ENCODE results near the gene FRMD7. TPM values are rescaled to one million over a fixed set of nuclear protein-coding genes. Genes with fewer than 3 reads are reported as not detected.
A peak's percentile ranks its signal among the peaks of the same experiment; 100 is the strongest.
"Not testable (repeated sequence)": the region's sequence is repeated elsewhere in the genome, so short reads cannot be mapped to it uniquely, and the experiment has no call there.

FRMD7 gene
- total RNA-seq, 1 donor from 2014 or later: 0.48 TPM

DNA sequence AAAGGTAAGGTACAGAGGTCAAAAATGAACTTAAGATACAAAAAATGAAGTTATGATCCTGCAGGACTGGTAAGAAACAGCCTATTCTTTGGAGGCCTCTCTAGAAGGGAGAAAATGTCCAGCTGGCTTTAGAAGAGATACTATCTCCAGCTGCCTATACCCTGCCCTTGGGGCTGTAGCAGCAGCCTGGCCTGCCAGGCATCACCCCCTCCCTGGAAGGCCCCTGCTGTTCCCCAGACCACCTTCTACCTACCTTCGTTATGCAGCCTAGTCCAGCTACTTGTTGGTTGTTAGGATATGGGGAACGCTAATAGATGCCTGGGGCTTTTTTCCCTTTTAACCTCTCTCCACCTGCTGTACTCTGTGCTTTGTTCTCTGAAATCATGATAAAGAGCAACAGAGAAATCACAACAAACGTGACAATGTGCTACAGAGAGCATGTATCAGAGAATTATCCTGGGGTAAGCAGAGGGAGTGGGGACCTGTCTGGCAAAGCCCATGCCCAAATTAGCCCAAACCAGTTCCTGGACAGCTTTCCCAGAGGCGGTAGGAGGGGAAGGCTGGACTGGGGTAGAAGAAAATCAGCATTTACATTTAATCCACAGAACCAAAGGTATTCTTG is 34.5 kb downstream of the FRMD7 start:
- peak; percentile 5 for DNase-seq (ENCODE audit: low spot score)

DNA sequence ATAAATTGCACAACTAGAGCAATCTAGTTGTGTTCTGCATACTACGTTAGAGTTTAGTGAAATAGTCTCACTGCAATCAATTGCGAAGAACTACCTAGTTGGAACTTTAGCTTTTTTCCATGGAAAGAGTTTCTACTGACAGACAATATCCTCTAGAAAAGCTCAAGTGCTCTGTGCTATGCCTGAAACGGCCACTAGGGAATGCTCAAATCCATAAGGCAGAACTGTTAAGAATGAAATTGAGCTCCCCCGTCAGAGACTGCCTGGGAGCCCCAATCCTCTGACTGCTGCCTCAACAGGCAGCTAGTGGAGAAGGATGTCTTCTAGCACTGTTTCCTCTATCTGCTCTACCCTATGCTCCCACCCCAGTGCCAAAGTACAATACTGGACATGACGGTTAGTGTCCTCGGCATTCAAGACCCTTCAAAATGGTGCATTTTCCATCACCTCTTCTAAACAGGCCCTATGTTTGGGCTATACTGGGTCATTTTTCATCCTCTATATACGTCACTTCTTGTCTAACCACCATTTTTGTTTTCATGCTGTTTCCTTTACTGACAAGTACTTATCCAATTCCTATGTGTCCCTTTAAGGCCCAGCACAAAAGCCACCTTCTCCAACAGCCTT is 35.3 kb downstream of the FRMD7 start:
- peak; percentile 62 for DNase-seq (ENCODE audit: low spot score)

DNA sequence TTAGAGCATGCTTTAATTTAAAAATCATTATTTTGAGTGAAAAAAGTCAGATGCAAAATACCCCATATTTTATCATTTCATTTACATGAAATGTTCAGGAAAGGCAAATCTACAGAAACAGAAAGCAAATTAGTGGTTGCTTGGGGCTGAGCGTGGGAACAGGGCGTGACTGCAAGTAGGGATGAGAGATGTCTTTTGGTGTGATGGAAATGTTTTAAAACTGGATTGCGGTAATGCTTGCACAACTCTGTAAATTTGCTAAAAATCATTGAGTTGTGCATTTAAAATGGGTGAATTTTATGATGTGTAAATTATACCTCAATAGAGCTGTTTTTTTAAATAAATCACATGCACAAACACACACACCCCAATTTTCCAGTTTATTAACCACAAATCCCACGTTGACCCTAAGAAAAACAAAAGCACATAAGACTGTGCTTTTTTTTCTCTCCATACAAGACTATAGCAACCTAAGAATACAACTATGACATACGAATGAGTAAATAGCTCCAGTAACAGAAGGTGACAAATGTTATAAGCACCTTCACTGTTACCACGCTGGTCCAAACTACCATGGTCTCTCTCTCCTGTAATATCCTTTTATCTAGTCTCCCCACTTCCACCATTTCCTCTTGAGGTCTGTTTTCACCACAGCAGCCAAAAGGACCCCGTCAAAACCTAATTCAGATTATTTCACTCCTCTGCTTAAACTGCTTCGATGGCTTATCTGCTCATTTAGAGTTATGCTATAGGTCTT is 37.2 kb downstream of the FRMD7 start:
- DNase-seq (ENCODE audit: low spot score): no peak

DNA sequence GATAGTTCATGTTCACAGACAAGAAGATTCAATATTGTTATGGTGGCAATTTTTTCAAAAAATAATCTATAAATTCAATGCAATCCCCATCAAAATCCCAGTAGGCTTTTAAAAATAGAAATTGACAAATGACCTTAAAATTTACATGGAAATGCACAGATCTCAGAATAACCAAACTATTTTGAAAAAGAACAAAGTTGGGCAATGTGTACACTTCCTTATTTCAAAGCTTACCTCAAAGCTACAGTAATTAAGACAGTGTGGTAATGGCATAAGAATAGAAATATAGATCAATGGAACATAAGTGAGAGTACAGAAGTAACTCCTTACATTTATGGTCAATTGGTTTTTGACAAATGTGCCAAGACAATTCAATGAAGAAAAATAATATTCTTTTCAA is 39.0 kb downstream of the FRMD7 start:
- no peak for DNase-seq (ENCODE audit: low spot score)

DNA sequence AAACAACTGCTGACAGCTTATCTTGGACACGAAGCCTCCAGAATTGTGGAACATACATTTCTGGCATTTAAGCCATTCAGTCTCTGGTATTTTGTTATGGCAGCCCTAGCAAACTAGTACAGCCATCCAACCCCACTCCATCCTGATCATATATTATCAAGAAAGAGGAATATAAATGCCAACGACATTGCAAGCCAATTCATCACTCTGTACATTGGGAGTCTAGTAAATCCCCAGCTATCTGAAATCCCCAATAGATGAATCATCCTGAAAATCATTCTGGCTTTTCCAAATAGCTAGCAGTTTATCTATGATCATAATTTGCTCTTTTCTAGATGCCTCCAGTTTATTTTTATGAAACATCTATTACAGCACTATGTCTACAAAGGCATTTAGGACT is 41.1 kb downstream of the FRMD7 start:
- peak; percentile 31 for DNase-seq (ENCODE audit: low spot score)

DNA sequence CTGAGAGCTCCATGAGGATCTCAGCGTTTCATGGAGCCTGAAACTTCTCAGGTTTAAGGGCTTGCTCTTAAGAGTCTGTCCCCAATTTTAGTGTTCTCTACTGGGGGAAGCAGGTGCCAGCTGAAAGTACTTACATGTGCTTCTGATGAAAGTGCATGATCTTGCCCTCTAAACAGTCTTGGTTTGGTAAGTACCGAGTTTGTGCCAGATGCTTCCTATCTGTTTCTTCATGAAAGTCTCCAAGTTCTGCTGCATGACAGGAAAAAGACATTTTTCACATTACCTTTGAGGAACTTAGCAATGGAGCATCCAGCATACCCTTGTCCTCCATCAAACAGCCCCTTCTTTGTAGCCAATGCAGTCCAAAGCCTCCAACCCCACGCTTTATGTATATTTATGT is 42.0 kb downstream of the FRMD7 start:
- DNase-seq (ENCODE audit: low spot score): no peak

DNA sequence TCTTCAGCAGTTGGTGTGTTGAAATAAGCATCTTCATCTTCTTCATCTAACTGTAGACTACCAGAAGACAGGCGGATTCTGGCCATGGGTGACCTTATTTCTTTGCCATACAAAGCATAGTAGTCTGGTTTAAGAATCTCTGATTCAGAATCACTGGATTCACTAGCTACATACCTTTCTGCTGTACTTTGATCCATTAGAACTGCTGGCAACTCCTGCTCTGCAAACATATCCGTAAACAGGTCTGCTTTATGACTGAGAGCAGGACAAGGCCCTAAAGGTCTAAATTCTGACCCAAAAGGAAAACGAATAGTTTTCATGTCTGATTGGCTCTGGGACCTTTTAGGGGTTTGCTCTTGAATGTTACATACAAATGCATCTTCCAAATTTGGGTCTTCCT is 49.9 kb downstream of the FRMD7 start:
- DNase-seq (ENCODE audit: low spot score): no peak

DNA sequence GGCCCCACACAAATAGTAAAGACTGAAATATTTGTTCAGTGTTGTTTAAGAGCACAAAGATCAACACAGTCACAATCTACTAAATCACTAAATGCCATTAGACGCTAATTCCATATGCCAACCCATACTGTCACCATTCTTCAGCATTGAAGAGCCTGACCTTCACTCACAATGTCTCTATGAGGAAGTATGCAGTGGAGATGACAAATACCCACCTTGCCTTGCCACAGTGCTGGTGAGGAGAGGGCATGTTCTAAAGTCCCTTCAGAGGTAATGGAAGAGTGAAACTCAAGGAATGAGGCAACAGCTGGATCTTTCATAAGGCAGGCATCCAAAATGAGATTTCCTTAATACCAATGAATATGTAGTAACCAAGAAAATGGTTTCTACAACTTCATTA is 50.4 kb downstream of the FRMD7 start:
- DNase-seq (ENCODE audit: low spot score): no peak

DNA sequence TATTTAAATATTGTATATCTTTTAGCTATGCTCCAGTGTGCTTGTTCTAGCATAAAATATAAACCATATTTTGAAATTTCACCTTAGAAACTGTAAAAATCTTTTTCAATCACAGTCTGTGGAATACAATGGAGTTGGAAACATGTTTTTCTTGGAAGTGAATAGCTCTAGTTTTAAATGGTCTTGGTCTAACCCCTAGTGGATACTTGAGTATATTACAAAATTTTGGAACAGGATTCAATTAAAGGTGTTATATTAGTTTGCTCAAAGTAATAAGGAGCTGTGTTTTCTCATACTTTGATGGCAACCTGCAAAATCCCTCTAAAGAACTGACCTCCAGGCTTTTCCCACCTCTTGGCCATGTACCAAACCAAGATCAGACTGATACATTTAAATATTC is 56.6 kb downstream of the FRMD7 start:
- DNase-seq (ENCODE audit: low spot score): peak; percentile 8

DNA sequence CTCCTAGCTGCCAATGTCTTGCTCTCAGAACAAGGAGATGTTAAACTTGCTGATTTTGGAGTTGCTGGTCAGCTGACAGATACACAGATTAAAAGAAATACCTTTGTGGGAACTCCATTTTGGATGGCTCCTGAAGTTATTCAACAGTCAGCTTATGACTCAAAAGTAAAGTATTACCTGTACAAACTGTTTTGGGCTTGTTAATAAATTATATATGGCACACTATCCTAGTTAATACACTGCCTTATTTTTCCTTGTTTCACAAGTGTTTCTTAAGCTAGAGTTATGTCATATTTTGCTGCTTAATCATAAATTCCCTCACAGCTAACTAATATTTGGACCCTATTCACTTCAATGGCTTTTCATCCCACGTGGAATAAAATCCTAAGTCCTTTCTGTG is 59.4 kb downstream of the FRMD7 start:
- no peak for DNase-seq (ENCODE audit: low spot score)

DNA sequence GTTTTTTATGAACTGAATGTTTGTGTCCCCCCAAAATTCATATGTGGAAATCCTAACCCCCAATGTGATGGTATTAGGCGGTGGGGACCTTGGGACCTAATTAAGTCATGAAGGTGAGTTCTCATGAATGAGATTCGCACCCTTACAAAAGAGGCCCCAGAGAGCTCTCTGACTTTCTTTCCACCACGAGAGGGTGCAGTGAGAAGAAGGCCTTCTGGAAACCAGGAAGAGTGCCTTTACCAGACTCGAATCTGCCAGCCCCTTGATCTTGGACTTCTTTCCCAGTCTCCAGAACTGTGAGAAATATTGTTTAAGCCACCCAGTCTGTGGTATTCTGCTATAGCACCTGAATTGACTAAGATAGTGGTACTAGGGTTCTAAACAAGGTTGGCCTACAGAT is 64.0 kb downstream of the FRMD7 start:
- no peak for DNase-seq (ENCODE audit: low spot score)

DNA sequence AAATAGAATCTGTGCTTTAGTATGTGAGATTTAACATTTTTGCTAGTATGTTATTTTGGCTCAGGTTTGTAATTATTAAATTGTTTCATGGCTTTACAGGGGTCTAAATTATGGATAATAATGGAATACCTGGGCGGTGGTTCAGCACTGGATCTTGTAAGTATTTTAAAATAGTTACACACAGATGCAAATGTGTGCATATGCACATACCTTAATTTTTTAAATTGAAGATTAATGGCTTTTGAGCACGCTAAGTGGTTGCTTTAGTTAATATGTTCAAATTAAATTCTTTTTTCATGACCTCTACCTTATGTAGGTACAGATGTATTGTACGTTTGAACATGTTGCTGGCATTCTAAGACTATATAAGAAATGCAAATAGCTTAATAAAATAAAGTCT is 64.5 kb downstream of the FRMD7 start:
- DNase-seq (ENCODE audit: low spot score): no peak

DNA sequence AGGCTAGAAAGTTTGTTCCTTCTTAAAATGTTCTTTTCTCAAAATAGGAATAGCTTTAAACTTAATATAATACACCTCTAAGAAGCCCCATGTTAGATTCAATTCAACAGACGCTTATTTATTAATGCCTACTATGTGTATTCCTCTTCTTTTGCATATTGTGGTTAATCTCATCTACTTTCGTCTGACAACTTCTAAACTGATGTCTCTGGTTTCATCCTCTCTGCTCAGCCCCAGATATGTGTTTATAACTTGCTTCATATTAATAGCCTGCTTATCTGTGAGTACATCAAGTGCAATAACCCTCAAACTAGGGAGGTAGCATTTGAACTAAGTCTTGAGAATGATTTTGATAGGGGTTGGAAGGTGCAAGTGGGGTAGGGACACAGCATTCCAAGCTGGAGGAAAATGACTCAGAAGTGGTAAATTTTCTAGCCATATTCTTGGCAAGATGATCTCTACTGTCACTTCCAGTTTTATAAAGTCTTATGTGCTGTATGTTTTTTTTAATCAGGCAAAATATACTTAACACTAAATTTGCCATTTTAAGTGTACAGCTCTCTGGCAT is 67.8 kb downstream of the FRMD7 start:
- DNase-seq (ENCODE audit: low spot score): no peak

DNA sequence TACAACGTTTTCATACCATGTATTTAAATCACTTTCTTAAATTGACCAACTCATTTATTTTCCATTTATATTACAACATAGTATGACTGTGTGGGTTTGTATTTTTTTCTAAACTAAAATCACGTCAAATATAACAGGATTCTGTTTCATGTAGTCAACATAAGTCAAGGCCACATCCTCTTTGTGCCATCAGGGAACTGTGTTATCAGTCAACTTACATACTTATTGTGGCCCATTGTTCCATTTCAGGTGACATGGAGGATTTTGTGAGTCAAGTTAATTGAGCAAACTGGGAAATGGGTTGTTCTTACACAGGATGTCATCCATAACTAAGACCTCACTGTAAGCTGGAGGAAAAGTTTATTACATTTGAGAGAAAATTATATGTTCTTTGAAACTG is 68.8 kb downstream of the FRMD7 start:
- no peak for DNase-seq (ENCODE audit: low spot score)

DNA sequence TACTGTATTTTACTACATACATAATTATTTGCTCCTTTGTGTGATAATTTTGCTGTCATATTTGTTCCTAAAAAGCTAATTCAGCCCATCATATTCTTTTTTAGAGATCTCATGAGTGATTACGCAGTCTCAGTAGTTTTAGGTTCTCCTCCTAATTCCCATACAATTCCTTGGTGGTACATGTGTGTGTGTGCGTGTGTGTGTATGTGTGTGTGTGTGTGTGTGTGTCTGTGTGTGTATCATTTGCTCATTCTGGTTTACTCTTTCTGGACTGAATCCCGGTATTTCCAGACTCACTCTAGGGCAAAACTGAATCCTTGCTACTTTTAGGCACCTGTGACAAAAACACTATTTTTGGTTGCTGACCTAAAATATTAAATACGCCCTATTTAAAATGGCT is 69.8 kb downstream of the FRMD7 start:
- DNase-seq (ENCODE audit: low spot score): no peak

DNA sequence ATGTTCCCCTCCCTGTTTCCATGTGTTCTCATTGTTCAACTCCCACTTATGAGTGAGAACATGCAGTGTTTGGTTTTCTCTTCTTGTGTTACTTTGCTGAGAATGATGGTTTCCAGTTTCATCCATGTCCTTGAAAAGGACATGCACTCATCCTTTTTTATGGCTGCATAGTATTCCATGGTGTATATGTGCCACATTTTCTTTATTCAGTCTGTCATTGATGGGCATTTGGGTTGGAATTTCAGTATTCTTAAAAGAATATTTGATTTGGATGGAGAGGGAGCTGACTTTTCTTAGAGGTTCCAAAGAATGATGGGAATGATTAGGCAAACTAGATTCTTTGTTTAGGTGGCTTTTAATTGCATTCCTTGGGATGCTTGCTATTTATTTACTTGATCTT is 76.0 kb downstream of the FRMD7 start:
- DNase-seq (ENCODE audit: low spot score): not testable (repeated sequence)

DNA sequence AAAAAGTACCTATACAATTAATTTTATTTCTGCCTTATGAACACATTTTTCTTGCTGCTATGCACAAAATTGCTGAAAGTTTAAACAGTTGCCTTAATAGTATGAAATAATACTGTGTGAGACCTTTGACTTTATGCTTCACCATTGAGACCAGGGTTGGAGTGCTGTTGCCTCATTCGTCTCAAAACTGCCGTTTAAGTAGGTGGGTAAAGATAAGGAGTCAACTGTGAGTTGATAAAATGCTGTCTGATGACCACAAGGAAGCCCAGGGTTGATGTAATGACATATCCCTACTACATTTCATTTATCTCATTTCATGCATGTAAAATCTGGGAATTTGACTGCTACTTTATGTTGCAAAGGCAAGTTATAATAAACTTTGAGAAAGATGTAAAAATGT is 81.3 kb downstream of the FRMD7 start:
- no peak for DNase-seq (ENCODE audit: low spot score)

DNA sequence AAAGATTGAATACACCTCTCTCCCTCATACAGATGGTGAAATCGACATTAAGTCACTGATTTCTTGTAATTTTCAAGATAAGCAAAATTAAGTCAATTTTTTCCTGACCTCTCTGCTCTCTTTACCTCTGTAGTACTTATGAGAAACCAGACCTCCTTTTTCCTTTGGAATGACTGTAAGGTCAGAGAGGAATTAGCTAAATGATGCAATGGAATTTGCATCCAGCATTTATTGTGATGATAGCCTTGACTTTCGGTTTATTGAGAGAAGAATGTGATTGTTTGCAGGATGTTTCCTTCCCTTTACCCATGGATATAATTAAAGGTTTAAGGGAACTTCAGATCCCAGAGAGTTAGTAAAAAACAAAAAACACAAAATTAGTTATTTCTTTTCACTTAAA is 82.4 kb downstream of the FRMD7 start:
- DNase-seq (ENCODE audit: low spot score): no peak

DNA sequence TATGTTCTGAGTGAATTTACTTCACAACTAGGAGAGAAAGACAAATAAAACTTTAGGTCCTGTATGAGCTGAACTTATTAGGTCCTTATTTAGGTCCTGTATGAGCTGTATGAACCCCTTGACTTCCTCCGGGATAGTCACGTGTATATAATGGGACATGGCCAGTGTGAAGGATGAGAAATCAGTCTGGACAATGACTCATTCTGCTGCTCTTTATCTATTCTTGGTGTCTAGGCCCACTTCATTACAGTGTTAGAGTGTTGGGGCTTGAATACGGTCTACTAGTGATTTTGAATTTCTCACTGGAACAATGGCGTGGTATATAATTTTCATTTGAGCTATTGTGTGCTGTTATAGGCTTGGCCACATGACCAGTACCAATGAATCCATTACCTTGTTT is 82.9 kb downstream of the FRMD7 start:
- DNase-seq (ENCODE audit: low spot score): no peak

DNA sequence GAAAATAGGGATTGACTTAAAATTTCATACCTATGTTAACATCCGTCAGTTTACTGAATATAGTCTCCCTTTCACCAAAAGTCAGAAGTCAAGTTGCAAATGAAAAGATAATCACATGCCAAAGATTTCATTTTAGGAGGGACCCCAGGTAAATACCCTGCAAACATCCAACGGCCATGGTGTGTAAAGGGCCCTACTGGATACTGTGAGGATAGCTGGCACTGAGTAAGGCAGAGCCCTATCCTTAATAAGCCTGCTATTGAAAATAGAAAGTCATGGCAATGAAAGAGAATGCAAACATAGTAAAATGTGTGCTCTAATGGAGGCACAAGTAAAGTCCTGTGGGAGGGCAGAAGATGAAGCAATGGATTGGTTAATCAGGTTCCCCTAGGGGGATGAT is 83.8 kb downstream of the FRMD7 start:
- no peak for DNase-seq (ENCODE audit: low spot score)

DNA sequence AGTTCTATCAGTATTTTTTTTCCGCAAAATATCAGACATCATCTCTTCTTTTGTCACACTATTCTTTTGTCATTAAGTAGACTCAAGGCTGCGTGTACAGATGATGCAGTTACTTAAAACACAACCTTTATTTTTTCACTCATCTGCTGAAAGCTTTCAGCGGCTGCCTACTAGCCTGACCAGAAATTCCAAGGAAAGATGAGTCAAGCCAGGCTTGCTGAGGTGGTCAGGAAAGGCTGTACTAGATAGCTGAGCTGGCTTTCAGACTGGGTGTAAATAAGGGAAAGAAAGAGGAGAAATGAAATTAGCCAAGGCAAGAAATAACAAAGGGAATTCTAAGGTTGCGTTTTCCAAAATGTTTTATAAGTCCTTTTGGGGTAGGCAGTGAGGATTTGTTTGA is 86.8 kb downstream of the FRMD7 start:
- peak; percentile 40 for DNase-seq (ENCODE audit: low spot score)

DNA sequence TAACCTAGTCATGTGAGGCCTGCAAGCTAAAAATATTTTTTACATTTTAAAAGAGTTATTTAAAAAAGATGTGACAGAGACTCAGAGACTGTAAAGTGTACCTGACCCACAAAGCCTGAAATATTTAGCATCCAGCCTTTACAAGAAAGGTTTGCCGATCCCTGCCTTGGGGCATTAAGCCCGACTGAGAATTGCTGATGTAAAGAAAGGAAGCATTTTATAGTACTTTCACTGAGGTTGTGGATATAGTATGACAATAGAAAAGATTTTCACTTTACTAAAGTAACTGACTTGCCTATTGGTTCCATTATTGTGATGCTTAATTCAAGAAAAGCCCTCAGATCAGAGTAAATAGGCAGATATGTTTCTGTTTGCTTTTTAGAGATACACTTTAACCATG is 87.8 kb downstream of the FRMD7 start:
- no peak for DNase-seq (ENCODE audit: low spot score)

DNA sequence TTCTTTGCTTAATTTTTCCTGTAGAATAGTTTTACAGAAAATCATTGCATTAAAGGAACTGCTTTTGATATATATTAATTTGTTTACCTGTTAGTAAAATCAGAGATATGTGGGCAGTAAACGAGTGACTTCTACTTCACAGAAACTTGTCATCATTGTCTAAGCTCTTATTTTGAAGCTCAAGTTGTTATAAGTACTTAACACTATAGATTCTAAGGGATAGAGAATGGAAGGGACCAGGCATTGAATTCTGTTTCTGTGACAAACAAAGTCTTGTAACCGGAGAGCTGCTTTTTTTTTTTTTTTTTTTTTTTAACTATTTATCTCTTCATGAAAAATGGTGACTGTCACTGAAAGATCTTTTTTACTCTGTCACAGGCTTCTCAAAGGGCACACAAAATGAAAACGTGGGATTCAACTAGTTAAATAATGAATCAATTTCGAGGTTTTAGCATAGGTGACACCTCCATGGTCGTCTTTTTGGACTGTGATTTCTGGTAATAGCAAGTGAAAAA is 90.3 kb downstream of the FRMD7 start:
- DNase-seq (ENCODE audit: low spot score): no peak
